ENCODE data around the gene DENND1B. TPM values are rescaled to one million over a fixed set of nuclear protein-coding genes. Genes with fewer than 3 reads are reported as not detected.

The DENND1B gene
- total RNA-seq, 4 donors from 2014 or later: 12.4 to 27.5 (median 15.9) TPM

GRCh38 chr1:197695961-197696360 lies 79.3 kb downstream of the DENND1B start:
- TF ChIP-seq CTCF (IDR thresholded peaks at IDR 0.05; ENCODE audit: low read depth): no peak

GRCh38 chr1:197692965-197693364 lies 82.3 kb downstream of the DENND1B start:
- no peak for TF ChIP-seq CTCF (IDR thresholded peaks at IDR 0.05; ENCODE audit: low read depth)

GRCh38 chr1:197691816-197692215 lies 83.5 kb downstream of the DENND1B start:
- no peak for TF ChIP-seq CTCF (IDR thresholded peaks at IDR 0.05; ENCODE audit: low read depth)

- TF ChIP-seq CTCF (IDR thresholded peaks at IDR 0.05; ENCODE audit: low read depth): no peak
Observed at GRCh38 chr1:197690074-197690473, 85.2 kb downstream of the DENND1B start.

GRCh38 chr1:197688233-197688632 lies 87.0 kb downstream of the DENND1B start:
- TF ChIP-seq CTCF (IDR thresholded peaks at IDR 0.05; ENCODE audit: low read depth): no peak

GRCh38 chr1:197686702-197687355 lies 88.5 kb downstream of the DENND1B start:
- no peak for TF ChIP-seq CTCF (IDR thresholded peaks at IDR 0.05; ENCODE audit: low read depth)

- no peak for TF ChIP-seq CTCF (IDR thresholded peaks at IDR 0.05; ENCODE audit: low read depth)
Observed at GRCh38 chr1:197686231-197686630, 89.0 kb downstream of the DENND1B start.

Measured in subcutaneous adipose tissue (tissue), 4 donors.